ENCODE results near the gene ITFG1. TPM values are rescaled to one million over a fixed set of nuclear protein-coding genes. Genes with fewer than 3 reads are reported as not detected.
"Not testable (repeated sequence)": the region's sequence is repeated elsewhere in the genome, so short reads cannot be mapped to it uniquely, and the experiment has no call there.

The ITFG1 gene
- total RNA-seq, 2 experiments from 2014 or later: 24.5 to 26.2 TPM

- ChIA-PET CTCF (no interaction called here), POLR2A (no interaction called here)
Measured at GRCh38 chr16:47358816-47359215, 102.0 kb downstream of the ITFG1 start.

GRCh38 chr16:47349029-47349428 lies 111.8 kb downstream of the ITFG1 start:
- CTCF ChIA-PET, POLR2A ChIA-PET: not testable (repeated sequence)

- CTCF ChIA-PET, POLR2A ChIA-PET: not testable (repeated sequence)
Measured at GRCh38 chr16:47347021-47347696, 113.7 kb downstream of the ITFG1 start.

GRCh38 chr16:47342055-47342454 lies 118.8 kb downstream of the ITFG1 start:
- CTCF ChIA-PET: no interaction called here
- POLR2A ChIA-PET: no interaction called here

GRCh38 chr16:47330562-47330961 lies 130.3 kb downstream of the ITFG1 start:
- CTCF ChIA-PET, POLR2A ChIA-PET: not testable (repeated sequence)

- CTCF ChIA-PET, POLR2A ChIA-PET: not testable (repeated sequence)
Measured at GRCh38 chr16:47324309-47324708, 136.6 kb downstream of the ITFG1 start.

GRCh38 chr16:47323241-47323640 lies 137.6 kb downstream of the ITFG1 start:
- ChIA-PET POLR2A (no interaction called here), CTCF (no interaction called here)

GRCh38 chr16:47320546-47321310 lies 140.1 kb downstream of the ITFG1 start:
- ChIA-PET POLR2A (no interaction called here), CTCF (no interaction called here)

- ChIA-PET CTCF (interaction anchor here (0.6 kb wide), 1 partner anchor 58 kb away, joined by 4 read pairs; no protein-coding TSS in a partner anchor), POLR2A (no interaction called here)
Measured at GRCh38 chr16:47317465-47318240, 143.2 kb downstream of the ITFG1 start.

- ChIA-PET POLR2A (no interaction called here), CTCF (no interaction called here)
Measured at GRCh38 chr16:47316442-47317015, 144.3 kb downstream of the ITFG1 start.

- ChIA-PET POLR2A (no interaction called here), CTCF (no interaction called here)
Measured at GRCh38 chr16:47311738-47312505, 148.9 kb downstream of the ITFG1 start.

- POLR2A ChIA-PET: no interaction called here
- CTCF ChIA-PET: no interaction called here
Measured at GRCh38 chr16:47310792-47311211, 150.1 kb downstream of the ITFG1 start.

- POLR2A ChIA-PET: no interaction called here
- CTCF ChIA-PET: no interaction called here
Measured at GRCh38 chr16:47309581-47310312, 151.1 kb downstream of the ITFG1 start.

GRCh38 chr16:47308601-47309000 lies 152.3 kb downstream of the ITFG1 start:
- ChIA-PET CTCF (no interaction called here), POLR2A (no interaction called here)

GRCh38 chr16:47304563-47304962 lies 156.3 kb downstream of the ITFG1 start:
- ChIA-PET CTCF (no interaction called here), POLR2A (no interaction called here)

GRCh38 chr16:47299587-47299986 lies 161.3 kb downstream of the ITFG1 start:
- CTCF ChIA-PET: no interaction called here
- POLR2A ChIA-PET: no interaction called here

- ChIA-PET POLR2A (no interaction called here), CTCF (no interaction called here)
Measured at GRCh38 chr16:47284999-47285398, 175.9 kb downstream of the ITFG1 start.

- ChIA-PET CTCF (no interaction called here), POLR2A (no interaction called here)
Measured at GRCh38 chr16:47278306-47278970, 182.4 kb downstream of the ITFG1 start.

- ChIA-PET POLR2A (no interaction called here), CTCF (interaction anchor here (0.6 kb wide), 1 partner anchor 719 kb away, joined by 3 read pairs; no protein-coding TSS in a partner anchor)
Measured at GRCh38 chr16:47276522-47276921, 184.3 kb downstream of the ITFG1 start.

Data from activated CD8-positive, alpha-beta memory T cell treated with anti-CD3 and anti-CD28 coated beads for 36 hours (primary cell).